ENCODE results near the gene OSBPL3. TPM values are rescaled to one million over a fixed set of nuclear protein-coding genes. Genes with fewer than 3 reads are reported as not detected.

The OSBPL3 gene
- total RNA-seq, 1 experiment from 2014 or later: 8.6 TPM

GRCh38 chr7:24922099-24922773 is 57.7 kb downstream of the OSBPL3 start:
- Histone ChIP-seq H3K4me1 (ENCODE audit: insufficient read depth, low read length) (no peaks in the 10 kb centered on the region), H3T11ph (ENCODE audit: low read length) (no peak overlapping the region), H4K20me1 (ENCODE audit: control insufficient read depth, insufficient read depth, insufficient read length) (no peaks in the 10 kb centered on the region), H3K79me2 (ENCODE audit: insufficient read depth, low read length) (no peaks in the 10 kb centered on the region), H3K18ac (ENCODE audit: insufficient read length, low read depth, low read length) (no peak overlapping the region), H4K91ac (ENCODE audit: insufficient read length, low read depth, low read length) (no peak overlapping the region), H3K9me3 (ENCODE audit: control insufficient read depth, low read depth, low read length) (no peaks in the 10 kb centered on the region), H4K5ac (ENCODE audit: insufficient read length, low read depth, low read length) (no peak overlapping the region), H3K4me2 (ENCODE audit: insufficient read depth, insufficient read length, low read length) (no peak overlapping the region), H4K8ac (replicated peaks; ENCODE audit: insufficient read length, low read depth, low read length) (no peak overlapping the region), H3K79me1 (ENCODE audit: insufficient read depth, low read depth, low read length, poor library complexity, severe bottlenecking) (no peaks in the 10 kb centered on the region), H3K23ac (ENCODE audit: insufficient read length, low read depth, low read length) (no peak overlapping the region), H3K9ac (ENCODE audit: extremely low read depth, insufficient read length, low read length) (no peak overlapping the region), H3K14ac (ENCODE audit: insufficient read depth, low read length) (no peak overlapping the region; the same call in 1 of the 2 replicates), H2BK15ac (ENCODE audit: low read depth, low read length) (no peak overlapping the region), H2BK120ac (ENCODE audit: low read depth, low read length, poor library complexity, severe bottlenecking) (no peak overlapping the region), H3K4ac (ENCODE audit: low read depth, low read length) (no peak overlapping the region), H2BK5ac (ENCODE audit: insufficient read length, low read length) (no peak overlapping the region), H3K23me2 (ENCODE audit: insufficient read length, low read depth, low read length, poor library complexity, severe bottlenecking) (no peaks in the 10 kb centered on the region), H2BK20ac (ENCODE audit: low read depth, low read length, poor library complexity, severe bottlenecking) (no peak overlapping the region), H3K27ac (ENCODE audit: insufficient read length, low read depth, low read length) (no peak overlapping the region), H2AK5ac (ENCODE audit: insufficient read length, low read length) (no peak overlapping the region), H3K56ac (ENCODE audit: insufficient read length, low read depth, low read length) (no peak overlapping the region), H3K27me3 (ENCODE audit: insufficient read depth, low read length) (no peaks in the 10 kb centered on the region), H2BK12ac (ENCODE audit: insufficient read length, low read depth, low read length) (no peak overlapping the region), H2AFZ (ENCODE audit: low read length) (no peak overlapping the region)
- WGBS (ENCODE audit: extremely low coverage, insufficient read length, low lambda C conversion rate): no CpG with 5 or more reads among the region's 5 CpGs
- H3K4me1 Mint-ChIP-seq: peaks cover 36 to 38% of the 10 kb centered on the region in 2 experiments
- no peak overlapping the region for H3K4me3 Mint-ChIP-seq
- H3K9me3 Mint-ChIP-seq: no peaks in the 10 kb centered on the region
- H3K27me3 Mint-ChIP-seq (ENCODE audit: low read depth): no peaks in the 10 kb centered on the region
- H3K36me3 Mint-ChIP-seq (ENCODE audit: insufficient read depth in 1 of 3, low read depth in 3 of 3): no peaks in the 10 kb centered on the region
- peak overlapping the region; percentile 4 to 78 (median 68); a peak in 4 of 7 replicates for H3K27ac Mint-ChIP-seq
- DNase-seq: no peak
- TF ChIP-seq CTCF (conservative IDR thresholded peaks at IDR 0.05): no peak

All from H9 (cell line).